Panc1 (cell line): ENCODE measurements around the gene KRT33A. TPM values are rescaled to one million over a fixed set of nuclear protein-coding genes. Genes with fewer than 3 reads are reported as not detected.

ENCODE experiments used
- ATAC-seq: fragments of 200-7000 bp; cut with Tn5 transposase; 2 replicates; pipeline ENCODE4 v1.9.1; 2020; ENCODE audit warnings: mild to moderate bottlenecking, moderate library complexity
- BruUV-seq: library from RNA; stranded (reverse); fragments of 400-500 nt; replicated peaks from 2 replicates; lab custom pipeline; 2021; lab: Mats Ljungman, UMichigan
- CTCF ChIA-PET: fragments of 300-600 bp; sonication (Branson Sonifier 250); formaldehyde crosslinking; loops from one replicate; lab custom pipeline; 2022; ENCODE audit warnings: antibody characterized with exemption; lab: Charles Lee
- POLR2A ChIA-PET: fragments of 300-600 bp; sonication (Branson Sonifier 250); formaldehyde crosslinking; loops from one replicate; lab custom pipeline; 2022; ENCODE audit warnings: antibody characterized with exemption; lab: Charles Lee
- DNase-seq: peaks from one replicate; pipeline ENCODE4 v3.0.0-alpha.2; 2010; ENCODE audit warnings: low read depth, low spot score
- H3K27ac ChIP-seq: 2 replicates; pipeline ENCODE4 v1.5.1; 2011; ENCODE audit warnings: mild to moderate bottlenecking, low read length, inconsistent platforms
- H3K27me3 ChIP-seq: fragments of 200-500 bp; sonication (Bioruptor generic); 2 replicates; pipeline ENCODE4 v1.6.0; 2014; ENCODE audit warnings: low read length, inconsistent platforms; ENCODE audit not compliant: control insufficient read depth, insufficient read depth
- H3K36me3 ChIP-seq: fragments of 200-500 bp; sonication (Bioruptor generic); 2 replicates; pipeline ENCODE4 v1.5.1; 2014; ENCODE audit warnings: inconsistent platforms, mild to moderate bottlenecking, low read length, moderate library complexity; ENCODE audit not compliant: control insufficient read depth, insufficient read depth
- H3K4me1 ChIP-seq: 2 replicates; pipeline ENCODE4 v1.5.1; 2011; ENCODE audit warnings: inconsistent platforms, mild to moderate bottlenecking, low read length, moderate library complexity; ENCODE audit not compliant: control insufficient read depth, insufficient read depth
- H3K4me3 ChIP-seq, 2 experiments: 2 replicates each; pipeline ENCODE4 v1.5.1; 2011 to 2012; ENCODE audit warnings: low read depth in 2 of 2, low read length in 2 of 2, mild to moderate bottlenecking in 2 of 2, inconsistent platforms in 1 of 2, moderate library complexity in 1 of 2
- H3K9me3 ChIP-seq: fragments of 200-500 bp; sonication (Bioruptor generic); 2 replicates; pipeline ENCODE4 v1.5.1; 2014; ENCODE audit warnings: low read depth, mild to moderate bottlenecking, inconsistent platforms, low read length, moderate library complexity; ENCODE audit not compliant: control insufficient read depth, insufficient read depth
- POLR2AphosphoS5 ChIP-seq: IDR thresholded peaks from 2 replicates; pipeline ENCODE4 v1.6.1; 2012; ENCODE audit warnings: mild to moderate bottlenecking, low read depth, low read length, moderate library complexity
- SIN3A ChIP-seq: IDR thresholded peaks from 2 replicates; pipeline ENCODE4 v1.6.1; 2012; ENCODE audit warnings: low read depth, mild to moderate bottlenecking, low read length, moderate library complexity, borderline replicate concordance; ENCODE audit not compliant: insufficient read depth
- TCF7L2 ChIP-seq: IDR thresholded peaks from 2 replicates; pipeline ENCODE4 v1.6.1; 2011; ENCODE audit warnings: mild to moderate bottlenecking, low read depth, low read length, inconsistent platforms
- in situ Hi-C: cut with HindIII; loops from 2 replicates; pipeline ENCODE4 v1.10.0; 2016; ENCODE audit warnings: low sequenced_read_pairs, low pct_unique_long_range_greater_than_20kb
- intact Hi-C: fragments of 100-400 bp; cut with micrococcal nuclease; formaldehyde crosslinking; loops from one replicate; pipeline ENCODE4 v1.10.0; 2022; ENCODE audit not compliant: unreplicated experiment
- total RNA-seq: library from RNA; stranded (reverse); gene quantifications from one replicate; pipeline ENCODE4 v1.2.1, GENCODE V29; 2021; ENCODE audit not compliant: unreplicated experiment
- TF ChIP-seq, protein P1 (sequence below), 2 experiments: IDR thresholded peaks; 2 replicates each; pipeline ENCODE4 v1.6.1; 2011 to 2012; ENCODE audit warnings: low read depth in 2 of 2, control low read depth in 1 of 2, low read length in 1 of 2, mild to moderate bottlenecking in 1 of 2, moderate library complexity in 1 of 2; ENCODE audit not compliant: insufficient read depth in 1 of 2
- TF ChIP-seq, protein P2 (sequence below): fragments of 450-650 bp; IDR thresholded peaks from 2 replicates; pipeline ENCODE4 v1.5.1; 2017; ENCODE audit warnings: mild to moderate bottlenecking

Gene KRT33A
- total RNA-seq, 1 experiment from 2014 or later: not detected

DNA sequence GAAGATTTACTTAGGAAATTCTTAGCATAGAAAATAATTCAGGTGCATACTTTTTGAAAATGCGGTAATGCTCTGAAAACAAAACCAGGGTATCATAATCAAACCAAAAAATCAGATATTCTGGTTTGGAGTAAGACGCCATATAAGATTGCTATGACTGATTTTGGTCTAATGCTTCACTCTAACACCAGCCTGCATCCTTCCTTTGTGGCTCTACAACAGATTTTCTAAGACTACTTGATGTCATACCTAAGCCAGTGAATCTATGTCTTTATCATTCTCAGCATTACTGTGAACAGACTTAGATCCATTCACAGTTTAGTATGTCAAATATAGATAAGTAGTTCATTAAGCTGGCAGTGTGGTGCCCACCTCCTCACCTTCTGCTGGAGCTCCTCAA lies 18.4 kb upstream of the KRT33A start:
- CTCF ChIA-PET: interaction anchor here (0.6 kb wide), 1 partner anchor 434 kb away, joined by 6 read pairs; no protein-coding TSS in a partner anchor

DNA sequence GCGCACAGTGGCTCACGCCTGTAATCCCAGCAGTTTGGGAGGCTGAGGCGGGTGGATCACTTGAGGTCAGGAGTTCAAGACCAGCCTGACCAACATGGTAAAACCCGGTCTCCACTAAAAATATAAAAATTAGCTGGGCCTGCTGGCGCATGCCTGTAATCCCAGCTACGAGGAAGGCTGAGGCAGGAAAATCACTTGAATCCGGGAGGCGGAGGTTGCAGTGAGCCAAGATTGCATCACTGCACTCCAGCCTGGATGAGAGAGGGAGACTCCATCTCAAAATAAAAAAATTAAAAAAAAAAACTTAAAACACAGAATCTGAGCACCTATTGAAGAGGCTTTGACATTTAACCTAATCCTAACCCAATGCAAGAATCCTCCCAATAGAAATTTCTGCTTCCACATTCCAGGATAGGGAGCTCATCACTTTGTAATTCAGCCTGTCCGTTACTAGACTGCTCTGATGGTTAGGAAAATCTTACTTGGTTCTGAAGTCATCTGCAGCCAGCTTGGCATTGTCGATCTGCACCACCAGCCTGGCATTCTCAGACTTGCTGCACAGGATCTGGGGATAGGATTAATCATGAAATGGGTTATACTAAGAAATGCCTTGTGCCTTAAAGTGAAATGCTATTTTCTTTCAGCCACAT lies 16.9 kb upstream of the KRT33A start:
- no peaks in the 10 kb centered on the region for H3K36me3 ChIP-seq
- no peaks in the 10 kb centered on the region for H3K9me3 ChIP-seq
- no peak for ATAC-seq
- no TSS peak for BruUV-seq
- in situ Hi-C loops (no loop called here), intact Hi-C loops (no loop called here)
- CTCF ChIA-PET: no interaction called here
- POLR2A ChIA-PET: interaction anchor here (0.6 to 0.7 kb wide), 2 partner anchors 20 to 445 kb away, joined by 3 to 14 read pairs; partner anchors contain the start of gene FKBP10
- H3K27me3 ChIP-seq: peaks cover 2% of the 10 kb centered on the region; the same call in 1 of the 2 replicates
- TF ChIP-seq POLR2AphosphoS5: no peak
- TF ChIP-seq, protein P1, sequence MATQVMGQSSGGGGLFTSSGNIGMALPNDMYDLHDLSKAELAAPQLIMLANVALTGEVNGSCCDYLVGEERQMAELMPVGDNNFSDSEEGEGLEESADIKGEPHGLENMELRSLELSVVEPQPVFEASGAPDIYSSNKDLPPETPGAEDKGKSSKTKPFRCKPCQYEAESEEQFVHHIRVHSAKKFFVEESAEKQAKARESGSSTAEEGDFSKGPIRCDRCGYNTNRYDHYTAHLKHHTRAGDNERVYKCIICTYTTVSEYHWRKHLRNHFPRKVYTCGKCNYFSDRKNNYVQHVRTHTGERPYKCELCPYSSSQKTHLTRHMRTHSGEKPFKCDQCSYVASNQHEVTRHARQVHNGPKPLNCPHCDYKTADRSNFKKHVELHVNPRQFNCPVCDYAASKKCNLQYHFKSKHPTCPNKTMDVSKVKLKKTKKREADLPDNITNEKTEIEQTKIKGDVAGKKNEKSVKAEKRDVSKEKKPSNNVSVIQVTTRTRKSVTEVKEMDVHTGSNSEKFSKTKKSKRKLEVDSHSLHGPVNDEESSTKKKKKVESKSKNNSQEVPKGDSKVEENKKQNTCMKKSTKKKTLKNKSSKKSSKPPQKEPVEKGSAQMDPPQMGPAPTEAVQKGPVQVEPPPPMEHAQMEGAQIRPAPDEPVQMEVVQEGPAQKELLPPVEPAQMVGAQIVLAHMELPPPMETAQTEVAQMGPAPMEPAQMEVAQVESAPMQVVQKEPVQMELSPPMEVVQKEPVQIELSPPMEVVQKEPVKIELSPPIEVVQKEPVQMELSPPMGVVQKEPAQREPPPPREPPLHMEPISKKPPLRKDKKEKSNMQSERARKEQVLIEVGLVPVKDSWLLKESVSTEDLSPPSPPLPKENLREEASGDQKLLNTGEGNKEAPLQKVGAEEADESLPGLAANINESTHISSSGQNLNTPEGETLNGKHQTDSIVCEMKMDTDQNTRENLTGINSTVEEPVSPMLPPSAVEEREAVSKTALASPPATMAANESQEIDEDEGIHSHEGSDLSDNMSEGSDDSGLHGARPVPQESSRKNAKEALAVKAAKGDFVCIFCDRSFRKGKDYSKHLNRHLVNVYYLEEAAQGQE (IDR thresholded peaks at IDR 0.05; ENCODE audit: insufficient read depth in 1 of 2, low read depth in 2 of 2, low read length in 1 of 2): no peak
- TF ChIP-seq, protein P2, sequence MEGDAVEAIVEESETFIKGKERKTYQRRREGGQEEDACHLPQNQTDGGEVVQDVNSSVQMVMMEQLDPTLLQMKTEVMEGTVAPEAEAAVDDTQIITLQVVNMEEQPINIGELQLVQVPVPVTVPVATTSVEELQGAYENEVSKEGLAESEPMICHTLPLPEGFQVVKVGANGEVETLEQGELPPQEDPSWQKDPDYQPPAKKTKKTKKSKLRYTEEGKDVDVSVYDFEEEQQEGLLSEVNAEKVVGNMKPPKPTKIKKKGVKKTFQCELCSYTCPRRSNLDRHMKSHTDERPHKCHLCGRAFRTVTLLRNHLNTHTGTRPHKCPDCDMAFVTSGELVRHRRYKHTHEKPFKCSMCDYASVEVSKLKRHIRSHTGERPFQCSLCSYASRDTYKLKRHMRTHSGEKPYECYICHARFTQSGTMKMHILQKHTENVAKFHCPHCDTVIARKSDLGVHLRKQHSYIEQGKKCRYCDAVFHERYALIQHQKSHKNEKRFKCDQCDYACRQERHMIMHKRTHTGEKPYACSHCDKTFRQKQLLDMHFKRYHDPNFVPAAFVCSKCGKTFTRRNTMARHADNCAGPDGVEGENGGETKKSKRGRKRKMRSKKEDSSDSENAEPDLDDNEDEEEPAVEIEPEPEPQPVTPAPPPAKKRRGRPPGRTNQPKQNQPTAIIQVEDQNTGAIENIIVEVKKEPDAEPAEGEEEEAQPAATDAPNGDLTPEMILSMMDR: no peak
- no peak for TF ChIP-seq TCF7L2
- no peak for TF ChIP-seq SIN3A
- H3K4me3 ChIP-seq: no peak overlapping the region
- no peaks in the 10 kb centered on the region for H3K4me1 ChIP-seq
- H3K27ac ChIP-seq: no peak overlapping the region
- DNase-seq: no peak

More for the DNA sequence above, 18.4 kb upstream of the KRT33A start:
- Histone ChIP-seq H3K4me3 (no peak overlapping the region), H3K27ac (no peak overlapping the region), H3K4me1 (no peaks in the 10 kb centered on the region), H3K36me3 (no peaks in the 10 kb centered on the region), H3K9me3 (no peaks in the 10 kb centered on the region), H3K27me3 (peaks cover 2% of the 10 kb centered on the region; the same call in 1 of the 2 replicates)
- BruUV-seq: no TSS peak
- TF ChIP-seq TCF7L2 (no peak), POLR2AphosphoS5 (no peak), SIN3A (no peak)
- TF ChIP-seq, protein P2: no peak
- TF ChIP-seq, protein P1 (IDR thresholded peaks at IDR 0.05; ENCODE audit: insufficient read depth in 1 of 2, low read depth in 2 of 2, low read length in 1 of 2): no peak
- intact Hi-C loops: no loop called here
- in situ Hi-C loops: no loop called here
- DNase-seq: no peak
- ATAC-seq: no peak
- POLR2A ChIA-PET: no interaction called here
